Vagina (tissue), 2 donors: ENCODE results near the gene LRMDA. TPM values are rescaled to one million over a fixed set of nuclear protein-coding genes. Genes with fewer than 3 reads are reported as not detected.

ENCODE experiments used
- DNase-seq, 2 donors: peaks; one replicate each; pipeline ENCODE4 v3.0.0-alpha.2; 2017; ENCODE audit errors: extremely low spot score in 2 of 2
- H3K27ac ChIP-seq: fragments of 200-600 bp; sonication (generic); one replicate; pipeline ENCODE4 v1.5.1; 2019
- H3K27me3 ChIP-seq: fragments of 200-600 bp; sonication (generic); one replicate; pipeline ENCODE4 v1.5.1; 2019
- H3K36me3 ChIP-seq, 2 donors: fragments of 200-600 bp; sonication (generic); one replicate each; pipeline ENCODE4 v1.5.1; 2017 to 2019
- H3K4me1 ChIP-seq: fragments of 200-600 bp; sonication (generic); one replicate; pipeline ENCODE4 v1.5.1; 2019
- H3K4me3 ChIP-seq, 2 donors: fragments of 200-600 bp; sonication (generic); 1 replicate in 1 of 2; 2 replicates in 1 of 2; pipeline ENCODE4 v1.5.1; 2016 to 2019
- H3K9me3 ChIP-seq: fragments of 200-600 bp; sonication (generic); one replicate; pipeline ENCODE4 v1.5.1; 2019
- POLR2A ChIP-seq, 2 donors: fragments of 450-650 bp; IDR thresholded peaks; one replicate each; pipeline ENCODE4 v1.6.1; 2017; ENCODE audit warnings: antibody characterized with exemption in 2 of 2, mild to moderate bottlenecking in 2 of 2, moderate library complexity in 2 of 2
- POLR2AphosphoS5 ChIP-seq, 2 donors: sonication (generic); formaldehyde crosslinking; IDR thresholded peaks; one replicate each; pipeline ENCODE4 v1.9.0; 2017; ENCODE audit warnings: antibody characterized with exemption in 2 of 2, mild to moderate bottlenecking in 2 of 2, low read depth in 1 of 2; ENCODE audit not compliant: insufficient read depth in 1 of 2
- intact Hi-C: fragments of 100-400 bp; cut with DNase I; formaldehyde crosslinking; loops from one replicate; pipeline ENCODE4 v1.15.1; 2023
- total RNA-seq: library from RNA; depleted of rRNA; stranded (reverse); fragments of >200 nt; gene quantifications from one replicate; pipeline ENCODE4 v1.2.3, GENCODE V29; 2016
- TF ChIP-seq, protein P1 (sequence below), 3 experiments: fragments of 450-650 bp in 2 of 3; fragments of 200-600 bp in 1 of 3; sonication (generic) in 1 of 3; IDR thresholded peaks; one replicate each; pipeline ENCODE4 v1.5.1; 2017 to 2019; ENCODE audit warnings: antibody characterized with exemption in 3 of 3, mild to moderate bottlenecking in 2 of 3, moderate library complexity in 2 of 3

Gene LRMDA
- total RNA-seq, 1 donor from 2014 or later, result 22.6 TPM

DNA sequence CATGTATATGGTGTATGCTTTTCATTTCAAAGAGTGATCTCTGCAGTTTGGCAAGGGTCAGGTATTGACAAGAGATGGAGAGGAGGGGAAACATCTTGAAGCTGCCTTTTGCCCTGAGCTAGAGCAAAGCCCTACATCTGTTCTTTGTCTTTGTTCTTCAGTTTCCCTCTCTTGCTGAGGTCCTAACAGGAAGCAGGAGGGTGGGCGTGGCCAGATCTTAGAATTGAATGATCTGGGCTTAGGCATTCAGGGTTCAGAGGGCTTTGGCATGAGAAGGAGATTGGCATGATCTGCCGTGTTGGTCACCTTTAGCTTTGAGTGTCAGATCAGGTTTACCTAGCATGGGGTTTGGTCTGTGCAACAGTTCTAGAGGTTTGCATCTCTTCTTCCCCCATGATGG lies 41.3 kb downstream of the LRMDA start:
- no peaks in the 10 kb centered on the region for H3K27me3 ChIP-seq
- no peaks in the 10 kb centered on the region for H3K36me3 ChIP-seq
- no peak overlapping the region for H3K27ac ChIP-seq
- no peak for TF ChIP-seq POLR2A (IDR thresholded peaks at IDR 0.05)
- no peak for TF ChIP-seq POLR2AphosphoS5 (IDR thresholded peaks at IDR 0.05; ENCODE audit: insufficient read depth in 1 of 2, low read depth in 1 of 2)
- TF ChIP-seq, protein P1, sequence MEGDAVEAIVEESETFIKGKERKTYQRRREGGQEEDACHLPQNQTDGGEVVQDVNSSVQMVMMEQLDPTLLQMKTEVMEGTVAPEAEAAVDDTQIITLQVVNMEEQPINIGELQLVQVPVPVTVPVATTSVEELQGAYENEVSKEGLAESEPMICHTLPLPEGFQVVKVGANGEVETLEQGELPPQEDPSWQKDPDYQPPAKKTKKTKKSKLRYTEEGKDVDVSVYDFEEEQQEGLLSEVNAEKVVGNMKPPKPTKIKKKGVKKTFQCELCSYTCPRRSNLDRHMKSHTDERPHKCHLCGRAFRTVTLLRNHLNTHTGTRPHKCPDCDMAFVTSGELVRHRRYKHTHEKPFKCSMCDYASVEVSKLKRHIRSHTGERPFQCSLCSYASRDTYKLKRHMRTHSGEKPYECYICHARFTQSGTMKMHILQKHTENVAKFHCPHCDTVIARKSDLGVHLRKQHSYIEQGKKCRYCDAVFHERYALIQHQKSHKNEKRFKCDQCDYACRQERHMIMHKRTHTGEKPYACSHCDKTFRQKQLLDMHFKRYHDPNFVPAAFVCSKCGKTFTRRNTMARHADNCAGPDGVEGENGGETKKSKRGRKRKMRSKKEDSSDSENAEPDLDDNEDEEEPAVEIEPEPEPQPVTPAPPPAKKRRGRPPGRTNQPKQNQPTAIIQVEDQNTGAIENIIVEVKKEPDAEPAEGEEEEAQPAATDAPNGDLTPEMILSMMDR (IDR thresholded peaks at IDR 0.05), result no peak
- DNase-seq, result no peak
- no peaks in the 10 kb centered on the region for H3K9me3 ChIP-seq
- intact Hi-C loops, result no loop called here
- H3K4me3 ChIP-seq, result no peak overlapping the region
- peaks cover 40% of the 10 kb centered on the region for H3K4me1 ChIP-seq

DNA sequence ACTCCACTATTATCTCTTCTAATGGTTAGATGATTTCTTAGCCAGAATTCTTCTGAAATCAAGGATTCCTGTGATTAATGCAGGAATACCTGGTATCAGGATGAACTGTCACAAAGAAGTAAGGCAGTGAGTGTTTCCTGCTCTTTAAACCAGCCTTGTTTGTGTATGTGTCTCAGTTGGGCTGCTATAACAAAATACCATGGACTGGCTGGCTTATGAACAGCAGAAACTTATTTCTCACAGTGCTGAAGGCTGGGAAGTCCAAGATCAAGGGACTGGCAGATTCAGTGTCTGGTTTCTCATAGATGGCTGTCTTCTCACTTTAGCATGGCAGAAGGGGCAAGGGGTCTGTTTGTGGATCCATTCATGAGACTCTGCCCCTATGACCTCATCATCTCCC lies 42.7 kb downstream of the LRMDA start:
- Histone ChIP-seq H3K9me3 (no peaks in the 10 kb centered on the region), H3K27me3 (no peaks in the 10 kb centered on the region), H3K27ac (no peak overlapping the region), H3K36me3 (no peaks in the 10 kb centered on the region), H3K4me1 (peaks cover 28% of the 10 kb centered on the region), H3K4me3 (no peak overlapping the region)
- intact Hi-C loops, result no loop called here
- DNase-seq, result no peak
- TF ChIP-seq POLR2A (IDR thresholded peaks at IDR 0.05) (no peak), POLR2AphosphoS5 (IDR thresholded peaks at IDR 0.05; ENCODE audit: insufficient read depth in 1 of 2, low read depth in 1 of 2) (no peak)
- TF ChIP-seq, protein P1 (IDR thresholded peaks at IDR 0.05), result no peak

DNA sequence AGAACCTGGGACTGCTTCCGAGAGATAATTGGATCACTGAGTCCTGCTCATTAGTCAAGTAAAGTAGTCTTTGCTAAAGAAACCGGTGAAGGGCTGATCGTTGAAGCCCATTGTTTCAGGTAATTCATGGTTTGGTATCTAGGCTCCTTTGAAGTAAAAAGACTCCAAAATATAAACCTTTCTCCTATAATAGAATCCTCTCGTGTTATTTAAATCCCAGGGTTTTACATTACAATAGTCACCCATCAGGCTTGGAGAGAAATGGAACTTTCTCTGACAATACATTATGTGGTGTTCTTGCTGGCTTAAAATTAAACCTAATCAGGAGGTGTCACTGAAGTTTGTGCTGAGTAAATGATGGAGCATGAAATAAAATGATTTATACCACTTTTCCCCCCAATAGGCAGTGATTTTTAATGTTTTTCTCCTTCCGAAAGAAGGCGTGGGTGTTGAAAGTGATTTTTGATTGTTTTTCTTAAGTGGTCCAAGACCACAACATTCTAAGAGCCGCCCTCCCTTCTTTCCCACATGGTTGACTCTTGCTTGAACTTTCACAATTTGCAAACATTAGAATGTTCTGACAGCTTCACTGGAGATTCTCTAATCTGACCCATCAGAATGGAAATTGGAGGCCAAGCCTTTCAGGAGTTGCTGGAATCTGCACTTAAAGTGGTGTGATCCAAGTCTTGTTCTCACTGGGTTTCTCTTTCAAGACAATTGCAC lies 44.2 kb downstream of the LRMDA start:
- Histone ChIP-seq H3K27me3 (no peaks in the 10 kb centered on the region), H3K9me3 (no peaks in the 10 kb centered on the region), H3K27ac (no peak overlapping the region), H3K4me1 (peaks cover 13% of the 10 kb centered on the region), H3K36me3 (no peaks in the 10 kb centered on the region), H3K4me3 (no peak overlapping the region)
- intact Hi-C loops, result no loop called here
- TF ChIP-seq POLR2AphosphoS5 (IDR thresholded peaks at IDR 0.05; ENCODE audit: insufficient read depth in 1 of 2, low read depth in 1 of 2) (peak; percentile 22 to 68), POLR2A (IDR thresholded peaks at IDR 0.05) (no peak)
- no peak for DNase-seq

DNA sequence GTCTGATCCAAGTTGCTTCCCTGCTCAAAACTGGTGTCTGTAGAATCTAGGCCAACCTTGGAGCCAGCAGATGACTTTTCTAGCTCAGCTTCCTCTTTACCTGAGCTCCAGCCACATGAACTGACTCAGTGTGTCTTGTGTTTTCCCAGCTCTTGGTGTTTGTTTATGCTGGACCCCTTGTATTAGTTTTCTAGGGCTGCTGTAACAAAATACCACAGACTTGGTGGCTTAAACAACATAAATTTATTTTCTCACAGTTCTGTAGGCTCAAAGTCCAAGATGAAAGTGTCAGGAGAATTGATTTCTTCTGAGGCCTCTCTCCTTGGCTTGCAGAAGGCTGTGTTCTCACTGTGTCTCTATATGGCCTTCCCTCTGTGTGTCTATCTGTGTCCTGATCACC lies 45.1 kb downstream of the LRMDA start:
- intact Hi-C loops, result no loop called here
- Histone ChIP-seq H3K27me3 (no peaks in the 10 kb centered on the region), H3K36me3 (no peaks in the 10 kb centered on the region), H3K27ac (peak overlapping the region; percentile 2), H3K9me3 (no peaks in the 10 kb centered on the region), H3K4me1 (peaks cover 5% of the 10 kb centered on the region), H3K4me3 (no peak overlapping the region)
- TF ChIP-seq, protein P1 (IDR thresholded peaks at IDR 0.05), result no peak
- no peak for TF ChIP-seq POLR2AphosphoS5 (IDR thresholded peaks at IDR 0.05; ENCODE audit: insufficient read depth in 1 of 2, low read depth in 1 of 2)
- no peak for TF ChIP-seq POLR2A (IDR thresholded peaks at IDR 0.05)
- no peak for DNase-seq

DNA sequence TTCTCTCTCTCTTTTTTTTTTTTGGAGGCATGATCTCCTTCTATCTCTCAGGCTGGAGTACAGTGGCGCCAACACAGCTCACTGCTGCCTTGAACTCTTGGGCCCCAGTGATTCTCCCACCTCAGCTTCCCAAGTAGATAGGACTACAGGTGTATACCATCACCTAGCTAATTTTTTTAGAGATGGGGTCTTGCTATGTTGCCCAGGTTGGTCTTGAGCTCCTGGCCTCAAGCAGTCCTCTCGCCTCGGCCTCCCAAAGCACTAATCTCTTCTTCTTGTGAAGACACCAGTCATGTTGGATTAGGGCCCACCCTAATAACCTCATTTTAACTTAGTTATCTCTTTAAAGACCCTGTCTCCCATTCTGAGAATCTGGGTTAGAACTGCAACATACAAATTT lies 45.6 kb downstream of the LRMDA start:
- intact Hi-C loops, result no loop called here
- Histone ChIP-seq H3K27me3 (no peaks in the 10 kb centered on the region), H3K36me3 (no peaks in the 10 kb centered on the region), H3K4me3 (no peak overlapping the region), H3K9me3 (no peaks in the 10 kb centered on the region), H3K4me1 (peaks cover 5% of the 10 kb centered on the region), H3K27ac (no peak overlapping the region)
- TF ChIP-seq, protein P1 (IDR thresholded peaks at IDR 0.05), result no peak
- no peak for TF ChIP-seq POLR2AphosphoS5 (IDR thresholded peaks at IDR 0.05; ENCODE audit: insufficient read depth in 1 of 2, low read depth in 1 of 2)
- no peak for TF ChIP-seq POLR2A (IDR thresholded peaks at IDR 0.05)
- no peak for DNase-seq
